ENCODE measurements around the gene ITGB2.
"Not testable (repeated sequence)": the region's sequence is repeated elsewhere in the genome, so short reads cannot be mapped to it uniquely, and the experiment has no call there.

The ITGB2 gene

GRCh38 chr21:44926331-44927101 lies 5.8 kb upstream of the ITGB2 start:
- DNase-seq (ENCODE audit: low read depth in 2 of 2), result no peak

DNA sequence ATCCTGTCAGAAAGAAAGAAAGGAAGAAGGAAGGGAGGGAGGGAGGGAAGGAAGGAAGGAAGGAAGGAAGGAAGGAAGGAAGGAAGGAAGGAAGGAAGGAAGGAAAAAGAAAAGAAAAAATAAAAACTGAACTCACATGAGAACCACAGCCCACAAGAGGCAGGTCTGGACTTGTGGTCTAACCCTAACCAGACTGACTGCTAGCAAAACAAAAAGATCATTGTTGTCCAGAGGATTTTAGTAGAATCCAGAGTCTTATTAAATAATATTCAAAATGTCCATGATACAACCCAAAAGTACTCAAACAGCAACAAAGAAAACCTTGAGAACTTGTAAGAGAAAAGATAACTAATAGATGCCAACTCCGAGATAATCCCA lies 4.7 kb upstream of the ITGB2 start:
- DNase-seq (ENCODE audit: low read depth in 2 of 2), result no peak

- DNase-seq (ENCODE audit: low read depth in 2 of 2), result no peak
Measured at GRCh38 chr21:44924606-44925377, 4.1 kb upstream of the ITGB2 start.

- no peak for DNase-seq (ENCODE audit: low read depth in 2 of 2)
Measured at GRCh38 chr21:44923480-44924084, 2.9 kb upstream of the ITGB2 start.

DNA sequence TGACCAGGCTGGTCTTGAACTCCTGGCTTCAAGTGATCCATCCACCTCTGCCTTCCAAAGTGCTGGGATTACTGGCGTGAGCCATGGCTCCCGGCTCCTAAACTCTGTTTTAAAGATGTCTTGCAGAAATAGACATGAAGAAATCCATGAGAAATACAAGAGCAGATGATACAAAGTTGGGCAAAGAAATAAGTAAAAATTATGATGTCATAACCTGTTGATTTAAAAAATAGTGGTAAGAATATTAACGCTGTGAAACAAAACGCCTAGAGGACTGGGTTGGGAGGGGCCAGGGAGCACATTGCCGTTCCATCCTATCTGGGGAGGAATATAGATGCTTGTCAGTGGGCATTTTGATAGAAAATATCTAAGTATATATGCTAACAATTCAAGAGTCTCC lies 1.2 kb upstream of the ITGB2 start:
- DNase-seq (ENCODE audit: low read depth in 2 of 2), result no peak

GRCh38 chr21:44919913-44920693 lies 596 bp downstream of the ITGB2 start:
- no peak for DNase-seq (ENCODE audit: low read depth in 2 of 2)

GRCh38 chr21:44919111-44919912 lies 1.4 kb downstream of the ITGB2 start:
- DNase-seq (ENCODE audit: low read depth in 2 of 2), result no peak

GRCh38 chr21:44918581-44919033 lies 2.1 kb downstream of the ITGB2 start:
- no peak for DNase-seq (ENCODE audit: low read depth in 2 of 2)

- DNase-seq (ENCODE audit: low read depth in 2 of 2), result no peak
Measured at GRCh38 chr21:44918107-44918470, 2.6 kb downstream of the ITGB2 start.

DNA sequence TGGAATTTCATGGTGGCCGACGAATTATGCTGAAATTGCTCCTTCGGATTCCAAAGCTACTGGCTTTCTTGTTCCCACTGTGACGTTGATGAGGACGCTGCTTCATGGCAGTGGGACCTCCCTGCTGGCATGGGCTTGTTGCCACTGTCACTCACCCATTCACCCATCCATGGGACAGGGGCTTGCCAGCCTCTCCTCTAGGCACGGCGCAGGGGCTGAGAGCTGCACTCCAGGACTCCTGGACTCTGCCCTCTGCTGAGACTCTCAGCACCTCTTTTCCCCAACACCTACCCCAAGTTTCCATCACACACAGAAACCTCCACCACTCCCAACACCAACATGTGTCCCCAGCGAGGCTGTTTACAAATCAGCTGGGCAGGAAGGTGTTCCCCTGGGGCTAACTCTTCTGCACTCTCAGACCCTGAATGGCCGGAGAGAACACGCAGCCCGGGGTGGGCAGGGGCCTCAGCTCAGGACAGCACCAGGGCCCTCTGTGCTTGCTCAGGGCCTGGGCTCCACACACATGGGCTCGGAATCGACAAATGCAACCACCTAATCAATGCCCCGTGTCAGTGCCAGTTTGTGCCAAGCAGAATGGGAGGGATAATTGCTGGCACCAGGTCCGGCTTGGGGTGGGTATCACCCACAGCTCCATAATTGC lies 3.1 kb downstream of the ITGB2 start:
- no peak for DNase-seq (ENCODE audit: low read depth in 2 of 2)

GRCh38 chr21:44916965-44917364 lies 3.7 kb downstream of the ITGB2 start:
- no peak for DNase-seq (ENCODE audit: low read depth in 2 of 2)

- DNase-seq (ENCODE audit: low read depth in 2 of 2), result peak in 1 of 2 donors; percentile 57
Measured at GRCh38 chr21:44914176-44914874, 6.4 kb downstream of the ITGB2 start.

DNA sequence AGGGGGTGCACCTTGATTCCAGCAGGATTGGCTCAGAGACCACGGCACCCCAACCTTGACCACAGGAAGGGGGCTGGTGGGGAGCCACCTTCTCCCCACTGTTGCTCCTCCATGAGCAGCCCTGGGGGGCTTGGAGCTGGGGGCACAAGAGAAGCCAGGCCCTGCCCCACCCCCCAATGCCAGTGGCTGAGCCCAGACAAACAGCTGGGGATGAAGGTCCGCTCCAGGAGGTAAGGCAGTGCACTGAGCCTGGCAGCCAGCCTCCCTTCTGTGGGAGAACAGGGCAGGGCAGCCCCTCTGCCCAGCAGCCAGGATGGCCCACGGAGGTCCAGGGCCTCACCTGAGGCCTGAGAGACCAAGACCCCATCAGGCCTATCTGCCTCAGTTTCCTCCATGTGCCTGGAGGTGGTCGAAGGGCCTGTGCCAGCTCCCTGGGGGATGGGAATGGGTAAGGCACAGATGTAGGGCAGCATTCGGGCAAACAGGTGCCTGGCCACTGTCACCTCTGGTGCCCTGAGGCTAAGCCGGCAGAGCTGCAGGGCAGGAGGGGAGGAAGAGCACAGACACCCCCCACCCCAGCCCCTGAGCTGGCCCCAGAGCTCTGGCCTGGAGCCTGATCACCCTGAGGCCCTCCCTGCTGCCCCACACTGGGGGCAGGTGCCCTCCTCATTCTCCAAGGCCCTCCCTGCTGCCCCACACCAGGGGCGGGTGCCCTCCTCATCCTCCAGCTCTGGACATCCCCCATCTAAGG lies 7.1 kb downstream of the ITGB2 start:
- no peak for DNase-seq (ENCODE audit: low read depth in 2 of 2)

DNA sequence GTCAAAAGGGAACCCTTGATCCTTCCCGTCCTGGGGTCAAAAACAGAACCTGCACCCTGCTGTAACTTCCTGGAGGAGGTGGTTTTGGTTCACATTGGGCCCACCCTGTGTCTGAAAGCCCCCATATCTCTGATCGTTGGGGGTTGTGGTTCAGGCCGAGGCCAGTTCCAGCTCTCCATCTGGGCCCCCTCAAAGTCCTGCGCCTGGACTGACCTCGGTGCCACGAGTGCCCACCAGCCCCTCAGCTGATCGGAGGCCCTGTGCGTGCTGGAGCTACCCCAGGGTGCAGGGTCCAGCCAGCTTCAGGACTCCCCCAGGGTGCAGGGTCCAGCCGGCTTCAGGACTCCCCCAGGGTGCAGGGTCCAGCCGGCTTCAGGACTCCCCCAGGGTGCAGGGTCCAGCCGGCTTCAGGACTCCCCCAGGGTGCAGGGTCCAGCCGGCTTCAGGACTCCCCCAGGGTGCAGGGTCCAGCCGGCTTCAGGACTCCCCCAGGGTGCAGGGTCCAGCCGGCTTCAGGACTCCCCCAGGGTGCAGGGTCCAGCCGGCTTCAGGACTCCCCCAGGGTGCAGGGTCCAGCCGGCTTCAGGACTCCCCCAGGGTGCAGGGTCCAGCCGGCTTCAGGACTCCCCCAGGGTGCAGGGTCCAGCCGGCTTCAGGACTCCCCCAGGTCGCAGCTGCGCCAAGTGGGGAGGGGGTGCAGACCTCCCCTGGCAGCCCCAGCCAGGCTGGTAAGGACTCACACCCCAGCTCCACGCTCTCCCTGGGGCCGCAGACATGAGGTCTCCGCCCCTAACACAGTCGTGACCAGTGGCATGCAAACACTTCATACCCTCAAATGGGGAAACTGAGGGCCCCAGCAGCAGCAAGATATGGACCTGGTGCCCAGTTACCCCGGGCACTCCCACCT lies 7.9 kb downstream of the ITGB2 start:
- not testable (repeated sequence) for DNase-seq (ENCODE audit: low read depth in 2 of 2)

DNA sequence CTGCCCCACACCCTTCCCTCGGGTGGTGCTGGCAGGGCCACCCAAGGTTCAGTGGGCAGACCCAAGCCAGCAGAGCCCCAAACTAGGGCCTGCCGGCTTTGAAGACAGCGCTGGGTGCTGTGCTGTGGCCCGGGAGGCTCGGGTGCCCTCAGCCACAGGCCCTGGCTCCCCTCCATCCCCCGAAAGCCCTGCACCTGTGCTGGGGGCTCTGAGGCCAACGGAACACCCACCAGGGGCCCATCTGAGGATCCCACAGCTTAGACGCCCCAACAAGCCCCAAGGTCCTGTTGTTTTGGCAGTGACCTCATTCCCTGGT lies 8.6 kb downstream of the ITGB2 start:
- DNase-seq (ENCODE audit: low read depth in 2 of 2), result no peak

DNA sequence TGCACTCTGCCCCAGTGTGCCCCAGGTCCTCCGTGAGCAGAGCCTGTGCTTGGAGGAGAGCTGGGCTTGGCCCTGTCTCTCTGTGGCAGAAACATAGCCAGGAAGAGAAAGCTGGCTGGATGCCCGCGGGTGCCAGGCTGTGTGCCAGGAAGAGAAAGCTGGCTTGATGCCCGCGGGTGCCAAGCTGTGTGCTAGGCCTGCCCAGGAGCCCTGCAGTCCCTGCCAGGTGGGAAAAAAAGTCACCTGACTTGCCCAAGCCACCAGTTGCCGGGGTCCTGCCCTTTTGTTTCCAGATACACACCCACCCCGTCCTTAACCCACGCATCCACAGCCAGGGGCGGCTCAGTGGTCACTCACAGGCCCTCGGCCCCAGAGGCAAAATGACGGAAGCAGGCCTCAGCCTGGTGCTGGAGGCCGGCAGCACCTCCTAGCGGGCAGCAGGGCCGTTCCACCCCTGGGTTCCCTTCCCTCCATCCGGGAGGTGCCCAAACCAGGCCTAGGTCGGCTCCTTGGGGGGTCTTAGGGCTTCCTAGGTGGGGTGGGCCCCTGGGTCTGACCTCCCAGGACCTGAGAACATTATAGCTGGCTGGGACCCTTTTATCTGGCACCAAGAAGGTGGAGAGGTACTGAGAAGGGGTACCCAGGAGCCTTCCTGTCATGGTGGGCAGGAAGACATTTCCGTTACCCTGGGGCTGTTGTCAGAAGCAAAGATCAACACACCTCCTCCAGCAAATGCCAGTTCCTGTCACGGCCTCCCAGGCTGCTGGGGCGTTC lies 9.1 kb downstream of the ITGB2 start:
- DNase-seq (ENCODE audit: low read depth in 2 of 2), result no peak

DNA sequence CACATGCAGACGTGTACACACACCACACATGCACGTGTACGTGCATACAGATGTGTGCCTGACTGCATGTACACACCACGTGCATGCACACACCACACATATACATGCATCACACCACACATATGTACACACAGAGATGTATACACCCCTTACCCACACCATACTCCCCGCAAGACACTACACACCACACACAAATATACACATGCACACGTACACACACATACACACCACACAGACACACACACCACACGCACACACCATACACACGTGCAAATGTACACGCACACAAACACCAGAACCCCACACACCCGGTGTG lies 9.7 kb downstream of the ITGB2 start:
- no peak for DNase-seq (ENCODE audit: low read depth in 2 of 2)
